HG03439 (cell line): ENCODE results near the gene GINS2.

Experiments used
- ATAC-seq: cut with Tn5 transposase; IDR thresholded peaks from one replicate; pipeline ENCODE4 v1.9.1; 2021; ENCODE audit warnings: mild to moderate bottlenecking, moderate library complexity; ENCODE audit not compliant: unreplicated experiment

The GINS2 gene

GRCh38 chr16:85670840-85671239, 17.9 kb downstream of the GINS2 start:
- no peak for ATAC-seq

GRCh38 chr16:85668676-85669424, 19.9 kb downstream of the GINS2 start:
- no peak for ATAC-seq

- no peak for ATAC-seq
Observed at GRCh38 chr16:85667841-85668413, 20.8 kb downstream of the GINS2 start.

GRCh38 chr16:85667261-85667660, 21.5 kb downstream of the GINS2 start:
- ATAC-seq = no peak

DNA sequence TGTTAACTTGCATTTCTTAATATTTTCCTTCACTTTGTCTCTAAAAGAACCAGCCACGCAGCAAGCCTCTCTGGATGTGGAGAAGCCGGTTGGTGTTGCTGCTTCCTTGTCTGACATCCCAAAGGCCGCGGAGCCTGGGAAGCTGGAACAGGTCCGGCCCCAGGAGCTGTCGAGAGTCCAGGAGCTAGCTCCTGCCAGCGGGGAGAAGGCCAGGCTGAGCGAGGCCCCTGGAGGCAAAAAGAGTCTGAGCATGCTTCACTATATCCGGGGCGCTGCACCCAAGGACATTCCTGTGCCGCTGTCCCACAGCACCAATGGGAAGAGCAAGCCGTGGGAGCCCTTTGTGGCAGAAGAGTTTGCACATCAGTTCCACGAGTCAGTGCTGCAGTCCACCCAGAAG, 22.8 kb downstream of the GINS2 start:
- ATAC-seq = no peak

GRCh38 chr16:85665373-85665740, 23.4 kb downstream of the GINS2 start:
- ATAC-seq = no peak

DNA sequence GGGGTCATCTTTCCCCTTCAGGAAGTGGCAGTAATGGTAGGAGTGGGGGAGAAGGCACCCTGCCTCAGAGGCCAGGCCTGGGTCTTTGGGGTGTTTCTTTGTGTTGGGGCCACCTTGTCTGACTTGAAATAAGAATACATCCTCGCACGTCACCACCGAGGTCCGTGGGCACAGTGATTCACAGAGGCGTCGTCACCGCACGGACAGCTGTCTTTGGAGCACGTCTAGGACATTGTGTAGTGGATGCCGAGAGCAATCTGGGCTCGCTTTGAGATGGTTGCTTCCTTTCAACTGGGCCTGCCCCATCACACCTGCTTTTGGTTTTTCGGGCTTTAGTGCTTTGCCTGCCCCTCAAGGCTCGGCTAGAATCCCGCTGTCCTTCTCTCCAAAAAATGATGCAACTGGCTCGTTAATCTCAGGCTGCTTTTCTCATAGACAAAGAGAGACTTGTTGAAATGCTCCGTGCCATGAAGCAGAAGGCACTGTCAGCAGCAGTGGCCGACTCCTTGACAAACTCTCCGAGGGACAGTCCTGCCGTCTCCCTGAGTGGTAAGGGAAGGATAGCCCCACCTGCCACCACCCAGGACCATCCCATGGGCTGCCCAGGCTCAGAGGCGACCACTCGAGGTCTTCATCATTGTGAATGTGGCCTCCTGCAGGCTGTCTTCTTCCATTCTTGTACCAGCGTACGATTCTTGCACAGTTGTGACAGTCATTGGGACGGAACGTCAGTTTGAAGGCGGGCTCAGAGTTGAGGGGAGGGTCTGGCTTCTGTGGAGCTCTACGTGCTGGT, 24.0 kb downstream of the GINS2 start:
- no peak for ATAC-seq

DNA sequence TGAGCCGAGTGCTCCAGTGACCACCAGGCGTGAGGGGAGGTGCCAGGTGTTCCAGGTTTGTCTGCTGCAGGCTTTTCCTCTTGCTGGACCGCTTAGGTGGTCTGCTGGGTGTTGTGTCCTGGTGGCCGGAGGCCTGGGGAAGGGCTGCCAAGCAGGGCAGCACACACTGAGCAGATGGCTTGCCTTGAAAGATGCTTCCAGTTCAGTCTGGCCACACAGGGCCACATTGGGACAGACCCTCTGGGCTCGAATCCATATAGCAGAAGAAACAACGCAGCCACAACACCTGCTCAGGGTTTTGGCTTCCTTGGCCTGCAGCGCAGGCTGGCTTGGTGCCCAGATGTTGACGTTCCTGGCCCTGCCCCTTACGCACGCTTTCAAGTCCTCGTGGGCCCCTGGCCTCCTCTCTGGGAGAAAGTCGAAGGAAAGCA, 24.8 kb downstream of the GINS2 start:
- no peak for ATAC-seq

GRCh38 chr16:85662976-85663830, 25.6 kb downstream of the GINS2 start:
- no peak for ATAC-seq

- no peak for ATAC-seq
Observed at GRCh38 chr16:85662482-85662812, 26.3 kb downstream of the GINS2 start.

DNA sequence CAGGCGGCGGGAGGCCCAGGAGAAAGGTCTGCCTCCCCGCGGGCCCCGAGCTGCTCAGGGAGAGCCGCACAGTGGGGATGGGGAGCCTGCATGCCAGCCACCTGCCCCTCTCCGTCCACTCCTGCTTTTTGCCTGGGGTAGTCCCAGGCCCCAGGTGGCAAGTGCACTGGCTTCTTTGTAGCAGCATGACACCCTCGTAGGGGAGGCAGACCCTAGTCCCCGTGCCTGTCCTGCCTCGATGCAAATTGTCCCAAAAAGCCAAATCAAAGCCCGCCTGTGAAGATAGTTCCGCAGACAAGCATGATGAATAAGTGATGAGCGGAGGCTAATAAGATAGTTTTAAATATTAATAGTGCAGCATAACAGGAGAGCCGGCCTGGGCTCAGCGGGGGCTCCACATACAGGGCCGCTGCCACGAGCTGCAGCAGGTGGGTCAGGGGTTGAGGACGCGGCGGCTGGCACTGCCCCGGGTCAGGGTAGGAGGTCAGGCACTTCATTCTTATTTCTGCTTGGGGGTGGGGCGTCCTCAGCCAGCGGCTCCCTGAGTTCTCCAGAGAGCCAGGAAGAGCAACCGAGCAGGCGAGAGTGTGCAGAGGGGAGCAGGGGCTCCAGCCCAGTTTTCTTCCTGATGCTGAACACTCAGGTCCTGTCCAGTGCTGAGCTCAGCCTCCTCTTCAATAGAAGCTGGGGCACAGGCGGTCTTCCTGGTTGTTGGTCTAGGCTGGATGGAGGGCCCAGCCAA, 26.8 kb downstream of the GINS2 start:
- ATAC-seq = no peak

DNA sequence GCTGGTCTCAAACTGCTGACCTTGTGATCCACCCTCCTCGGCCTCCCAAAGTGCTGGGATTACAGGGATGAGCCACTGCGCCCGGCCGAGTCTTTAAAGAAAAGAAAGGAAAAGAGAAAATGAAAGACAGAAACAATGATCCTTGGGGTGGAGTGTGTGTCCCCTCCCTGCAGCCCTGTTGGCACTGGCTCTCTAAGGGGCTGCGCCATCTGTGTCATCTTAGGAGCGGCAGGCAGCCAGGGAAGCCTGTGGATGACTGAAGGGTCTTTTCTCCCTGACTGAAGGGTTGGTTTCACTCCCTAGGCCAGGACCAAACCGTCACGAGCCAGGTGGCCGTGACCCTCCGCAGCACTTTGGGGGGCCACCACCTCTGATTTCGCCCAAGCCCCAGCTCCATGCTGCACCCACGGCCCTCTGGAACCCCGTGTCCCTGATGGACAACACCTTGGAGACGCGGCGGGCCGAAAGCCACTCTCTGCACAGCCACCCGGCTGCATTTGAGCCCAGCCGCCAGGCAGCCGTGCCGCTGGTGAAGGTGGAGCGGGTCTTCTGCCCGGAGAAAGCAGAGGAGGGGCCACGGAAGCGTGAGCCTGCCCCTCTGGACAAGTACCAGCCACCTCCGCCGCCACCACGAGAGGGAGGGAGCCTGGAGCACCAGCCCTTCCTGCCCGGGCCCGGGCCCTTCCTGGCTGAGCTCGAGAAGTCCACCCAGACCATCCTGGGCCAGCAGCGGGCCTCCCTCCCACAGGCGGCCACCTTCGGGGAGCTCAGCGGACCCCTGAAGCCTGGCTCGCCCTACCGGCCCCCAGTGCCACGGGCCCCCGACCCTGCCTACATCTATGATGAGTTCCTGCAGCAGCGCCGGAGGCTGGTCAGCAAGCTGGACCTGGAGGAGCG, 27.7 kb downstream of the GINS2 start:
- no peak for ATAC-seq

GRCh38 chr16:85659805-85660511, 28.8 kb downstream of the GINS2 start:
- ATAC-seq = no peak

DNA sequence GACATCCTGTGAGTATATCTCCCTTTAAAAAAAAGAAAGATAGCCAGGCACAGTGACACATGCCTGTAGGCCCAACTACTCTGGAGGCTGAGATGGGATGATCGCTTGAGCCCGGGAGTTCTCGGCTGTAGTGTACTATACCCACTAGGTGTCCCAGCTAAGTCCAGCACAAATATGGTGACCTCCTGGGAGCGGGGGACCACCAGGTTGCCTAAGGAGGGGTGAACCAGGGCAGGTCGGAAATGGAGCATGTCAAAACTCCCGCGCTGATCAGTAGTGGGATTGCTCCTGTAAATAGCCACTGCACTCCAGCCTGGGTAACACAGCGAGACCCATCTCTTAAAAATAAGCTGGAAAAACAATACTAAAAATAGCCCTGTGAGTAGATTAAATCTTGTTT, 29.4 kb downstream of the GINS2 start:
- no peak for ATAC-seq

DNA sequence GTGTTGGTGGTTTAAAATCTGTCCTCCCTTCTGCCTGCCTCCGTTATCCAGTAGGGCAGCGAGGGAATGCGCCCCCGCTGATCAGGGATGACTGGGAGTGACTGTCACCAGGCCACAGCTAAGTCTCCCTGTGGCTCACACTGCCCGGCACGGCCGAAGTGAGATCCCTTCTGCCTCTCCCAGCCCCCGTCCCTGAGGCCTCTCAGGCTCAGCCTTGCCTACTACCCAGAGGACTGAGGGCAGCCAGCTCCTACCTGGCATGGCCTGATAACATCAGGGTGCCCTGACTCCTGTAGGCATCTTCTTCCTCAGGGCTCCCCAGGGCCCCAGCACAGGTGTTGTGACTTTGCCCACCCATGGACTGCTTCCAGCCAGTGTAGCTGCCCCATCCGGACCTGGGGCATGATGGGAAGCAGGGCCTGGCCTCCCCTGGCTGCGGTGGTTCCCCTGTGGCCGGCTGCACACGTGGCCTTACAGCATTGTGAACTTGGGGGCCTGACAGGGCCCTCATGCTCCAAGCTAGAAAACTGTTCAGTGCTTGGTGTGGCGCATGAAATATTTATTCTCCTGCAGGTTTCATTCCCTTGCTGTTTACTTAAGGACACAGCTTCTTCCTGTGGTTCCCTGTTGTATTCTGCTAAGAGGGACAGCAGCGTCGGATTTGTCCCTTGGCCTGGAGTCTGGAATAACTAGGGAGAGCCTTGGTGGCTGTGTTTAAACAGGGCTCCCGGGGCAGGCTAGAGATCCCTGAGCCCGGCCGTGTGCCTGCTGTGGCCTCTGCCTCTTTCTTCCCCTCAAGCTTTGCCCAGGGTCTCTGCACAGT, 30.0 kb downstream of the GINS2 start:
- ATAC-seq = no peak

GRCh38 chr16:85657996-85658395, 30.8 kb downstream of the GINS2 start:
- no peak for ATAC-seq

- ATAC-seq = no peak
Observed at GRCh38 chr16:85657267-85657650, 31.5 kb downstream of the GINS2 start.
